Fibroblast of gingiva (primary cell): ENCODE results near the gene UBE2H.
A peak's percentile ranks its signal among the peaks of the same experiment; 100 is the strongest.
"Not testable (repeated sequence)": the region's sequence is repeated elsewhere in the genome, so short reads cannot be mapped to it uniquely, and the experiment has no call there.

ENCODE experiments used
- DNase-seq: peaks from one replicate; pipeline ENCODE4 v3.0.0-alpha.2; 2011; ENCODE audit warnings: low read depth

UBE2H gene

GRCh38 chr7:129952653-129953560 lies at the start of gene UBE2H:
UBE2H (minus strand) TSS chr7:129952960; CDS start chr7:129952555, 405 bp downstream.
- peak; percentile 89 for DNase-seq

DNA sequence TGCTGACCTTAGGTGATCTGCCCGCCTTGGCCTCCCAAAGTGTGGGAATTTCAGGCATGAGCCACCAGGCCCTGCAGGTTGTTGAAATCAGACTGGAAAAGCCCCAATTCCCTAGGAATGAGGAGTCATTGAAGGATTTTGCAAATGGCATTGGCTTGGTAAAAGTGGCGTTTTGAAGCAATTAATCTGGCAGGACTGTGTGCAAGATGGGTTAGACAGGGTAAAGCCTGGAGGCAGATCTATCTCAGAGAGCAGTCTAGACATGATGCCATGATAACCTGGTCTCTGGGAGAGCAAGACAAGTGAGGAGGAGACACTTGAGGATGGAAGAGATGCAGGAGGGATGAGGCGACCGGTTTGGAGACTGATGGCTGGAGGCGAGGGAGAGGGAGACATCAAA lies 45.7 kb upstream of the UBE2H start:
- DNase-seq: no peak

DNA sequence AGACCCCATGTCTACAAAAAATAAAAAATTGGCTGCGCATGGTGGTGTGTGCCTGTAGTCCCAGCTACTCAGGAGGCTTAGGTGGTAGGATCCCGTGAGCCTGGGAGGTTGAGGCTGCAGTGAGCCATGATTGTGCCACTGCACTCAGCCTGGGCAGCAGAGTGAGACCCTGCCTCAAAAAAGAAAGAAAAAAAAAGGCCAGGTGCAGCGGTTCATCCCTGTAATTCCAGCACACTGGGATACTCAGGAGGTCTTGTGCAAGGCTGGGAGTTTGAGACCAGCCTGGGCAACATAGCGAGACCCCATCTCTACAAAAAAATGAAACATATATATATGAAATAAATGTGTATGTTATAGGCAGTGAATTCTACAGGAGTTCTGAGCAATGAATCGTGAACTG lies 44.5 kb upstream of the UBE2H start:
- no peak for DNase-seq

GRCh38 chr7:129993275-129993674 lies 40.5 kb upstream of the UBE2H start:
- peak; percentile 78 for DNase-seq

- DNase-seq: no peak
Observed at GRCh38 chr7:129990403-129991192, 37.8 kb upstream of the UBE2H start.

DNA sequence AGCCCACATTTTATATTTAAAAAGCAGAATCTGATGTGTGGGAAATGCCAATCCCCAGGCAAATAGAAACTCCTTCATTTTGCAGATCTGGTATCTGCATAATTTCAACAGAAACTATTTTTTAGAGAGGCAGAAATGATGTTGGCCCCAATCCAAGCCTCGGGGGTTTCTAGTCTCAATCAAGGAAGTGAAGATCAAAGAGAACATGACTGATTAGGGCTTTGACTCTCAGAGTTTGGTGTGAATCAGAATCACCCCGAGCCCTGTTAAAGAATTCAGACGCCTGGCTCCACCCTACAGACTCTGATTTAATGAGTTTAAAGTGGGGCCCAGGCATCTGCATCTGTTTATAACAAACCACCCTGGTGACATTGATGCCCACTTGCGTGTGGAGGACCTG lies 36.7 kb upstream of the UBE2H start:
- no peak for DNase-seq

DNA sequence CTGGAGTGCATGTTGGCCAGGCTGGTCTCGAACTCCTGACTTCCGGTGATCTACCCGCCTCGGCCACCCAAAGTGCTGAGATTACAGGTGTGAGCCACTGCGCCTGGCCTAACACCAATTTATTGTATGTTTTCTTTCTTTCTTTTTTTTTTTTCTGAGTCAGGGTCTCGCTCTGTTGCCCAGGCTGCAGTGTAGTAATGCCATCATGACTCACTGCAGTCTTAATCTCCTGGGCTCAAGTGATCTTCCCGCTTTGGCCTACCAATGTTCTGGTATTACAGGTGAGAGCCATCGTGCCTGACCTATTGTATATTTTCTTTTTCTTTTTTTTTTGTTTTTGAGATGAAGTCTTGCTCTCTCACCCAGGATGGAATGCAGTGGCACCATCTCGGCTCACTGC lies 33.8 kb upstream of the UBE2H start:
- DNase-seq: no peak

DNA sequence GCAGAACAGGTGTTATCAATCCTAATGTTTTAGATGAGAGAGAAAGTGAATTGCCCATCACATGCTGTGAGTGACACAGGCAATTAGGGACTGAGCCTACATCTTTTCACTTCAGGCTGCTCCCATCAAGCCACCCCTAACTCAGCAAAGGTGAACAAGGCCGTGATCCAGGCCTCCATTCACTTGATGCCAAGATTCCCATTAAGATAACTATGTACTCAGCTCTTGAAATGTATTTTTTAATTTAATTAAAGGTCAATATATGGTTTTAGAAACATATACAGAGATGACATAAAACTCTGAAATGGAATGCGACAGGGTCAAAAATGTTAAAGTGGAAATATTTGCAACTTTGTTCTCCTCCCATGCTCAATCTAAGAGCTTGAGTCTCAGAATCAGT lies 27.9 kb upstream of the UBE2H start:
- DNase-seq: no peak

GRCh38 chr7:129975309-129975708 lies 22.5 kb upstream of the UBE2H start:
- no peak for DNase-seq

DNA sequence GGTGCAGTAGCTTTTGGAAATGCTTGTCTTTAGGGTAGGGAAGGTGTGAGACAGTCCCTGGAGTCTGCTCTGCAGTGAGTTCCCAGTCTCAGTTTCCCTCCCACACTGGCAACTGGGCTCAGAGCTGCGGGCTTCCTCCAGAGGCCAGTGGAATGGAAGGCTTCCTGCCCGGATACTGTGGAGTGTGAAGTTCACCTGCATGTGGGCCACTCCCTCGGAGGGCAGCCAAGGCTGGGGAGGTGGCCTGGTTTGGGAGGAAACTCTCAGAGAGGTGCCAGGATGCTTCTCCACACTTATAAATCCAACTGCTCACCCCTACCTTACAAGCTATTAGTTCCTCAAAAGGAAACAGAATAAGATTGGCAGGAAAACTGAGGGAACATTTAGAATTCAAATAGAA lies 18.1 kb upstream of the UBE2H start:
- DNase-seq: no peak

DNA sequence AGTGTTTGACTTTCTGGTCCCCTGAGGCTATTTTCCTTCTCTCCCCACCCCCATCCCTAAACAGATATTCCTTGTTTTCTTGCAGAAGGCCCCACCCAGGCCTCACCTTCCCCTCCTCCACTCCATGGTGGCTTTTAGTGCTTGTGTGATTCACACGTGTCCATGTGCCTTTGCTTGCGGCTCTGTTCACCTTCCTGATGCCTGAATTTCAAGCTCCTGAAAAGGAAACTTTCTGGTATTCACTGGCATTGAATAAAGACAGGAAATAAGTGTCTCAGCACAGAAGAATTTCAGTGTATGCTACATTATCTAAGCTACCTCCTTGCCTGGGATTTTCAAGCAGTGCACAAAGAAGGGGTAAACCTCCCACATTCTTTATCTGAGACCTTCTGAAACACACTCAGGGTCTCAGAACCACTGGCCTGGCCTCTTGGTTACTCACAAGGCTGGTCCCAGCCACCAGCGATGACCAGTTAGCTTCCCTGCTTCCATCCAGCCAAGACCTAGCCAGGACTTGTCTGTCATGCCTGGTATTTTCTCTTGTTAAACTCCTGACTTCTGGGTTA lies 17.2 kb upstream of the UBE2H start:
- DNase-seq: no peak

DNA sequence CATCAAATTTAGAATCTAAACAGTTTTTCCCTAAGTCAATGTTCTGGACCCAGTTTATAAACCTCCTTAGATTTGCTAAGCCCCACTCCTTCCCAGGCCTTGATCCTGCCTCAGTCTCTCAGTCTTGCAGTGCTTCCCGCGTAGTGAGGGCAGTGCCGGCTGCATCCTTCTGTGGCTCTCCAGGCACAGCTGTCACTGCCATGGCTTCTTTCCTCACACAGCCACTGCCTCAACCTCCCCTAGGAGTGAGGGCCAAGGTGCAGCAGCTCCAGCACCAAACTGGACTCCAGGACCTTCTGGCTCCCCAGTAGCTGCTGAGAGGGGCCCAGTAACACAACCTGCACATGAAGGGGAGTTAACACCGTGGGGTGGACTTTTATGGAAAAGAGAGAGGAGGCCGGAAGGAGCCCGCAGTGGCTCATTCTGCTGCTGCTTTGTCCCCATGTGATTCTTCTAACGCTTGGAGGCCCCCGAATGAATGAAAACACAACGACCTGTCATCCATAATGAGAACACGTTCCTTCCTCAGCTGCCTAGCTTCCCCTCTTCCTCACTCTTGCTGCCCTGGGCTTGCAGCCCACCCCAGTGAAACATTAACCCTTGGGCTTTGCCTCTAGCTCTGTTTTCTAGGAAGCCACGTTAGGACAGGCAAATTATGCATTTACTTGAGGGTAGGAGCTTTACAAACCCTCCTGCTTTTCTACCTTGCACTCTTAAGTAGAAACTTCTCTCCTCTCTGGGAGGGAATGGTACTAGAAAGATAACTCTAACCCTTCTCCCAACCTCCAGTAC lies 16.0 kb upstream of the UBE2H start:
- DNase-seq: no peak

DNA sequence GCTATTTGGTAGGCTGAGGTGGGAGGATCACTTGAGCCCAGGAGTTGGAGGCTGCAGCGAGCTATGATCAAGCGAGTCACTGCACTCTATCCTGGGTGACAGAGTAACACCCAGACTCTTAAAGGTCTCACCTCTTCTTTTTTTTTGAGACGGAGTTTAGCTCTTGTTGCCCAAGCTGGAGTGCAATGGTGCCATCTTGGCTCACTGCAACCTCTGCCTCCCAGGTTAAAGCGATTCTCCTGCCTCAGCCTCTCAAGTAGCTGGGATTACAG lies 7.4 kb upstream of the UBE2H start:
- not testable (repeated sequence) for DNase-seq

DNA sequence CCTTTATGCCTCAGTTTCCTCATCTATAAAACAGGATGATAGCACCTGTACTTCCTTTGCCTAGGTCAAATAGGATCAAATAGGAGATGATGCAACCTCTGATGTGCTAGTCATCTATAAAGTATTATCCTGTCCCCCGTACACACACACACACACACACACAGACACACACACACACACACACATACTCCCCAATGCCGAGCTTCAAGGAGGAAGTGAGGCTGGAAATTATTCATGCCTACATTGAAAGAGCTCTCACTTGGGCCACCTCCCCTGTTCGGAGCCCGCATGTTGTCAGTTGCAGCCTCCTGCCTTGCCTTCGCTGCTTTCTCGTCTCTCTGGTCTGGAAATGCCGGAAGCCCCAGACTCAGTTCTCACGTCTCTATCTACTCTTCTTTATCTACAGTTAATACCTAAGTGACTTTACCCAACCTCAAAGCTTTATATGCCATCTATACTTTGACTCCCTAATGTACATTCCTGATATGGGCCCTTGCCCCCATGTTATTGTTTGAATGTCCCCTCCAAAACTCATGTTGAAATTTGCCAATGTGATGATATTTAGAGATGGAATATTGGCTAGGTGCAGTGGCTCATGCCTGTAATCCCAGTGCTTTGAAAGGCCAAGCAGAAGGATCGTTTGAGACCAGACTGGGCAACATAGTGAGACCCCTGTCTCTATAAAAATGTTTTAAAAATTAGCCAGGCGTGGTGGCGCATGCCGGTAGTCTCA lies 6.9 kb upstream of the UBE2H start:
- no peak for DNase-seq

DNA sequence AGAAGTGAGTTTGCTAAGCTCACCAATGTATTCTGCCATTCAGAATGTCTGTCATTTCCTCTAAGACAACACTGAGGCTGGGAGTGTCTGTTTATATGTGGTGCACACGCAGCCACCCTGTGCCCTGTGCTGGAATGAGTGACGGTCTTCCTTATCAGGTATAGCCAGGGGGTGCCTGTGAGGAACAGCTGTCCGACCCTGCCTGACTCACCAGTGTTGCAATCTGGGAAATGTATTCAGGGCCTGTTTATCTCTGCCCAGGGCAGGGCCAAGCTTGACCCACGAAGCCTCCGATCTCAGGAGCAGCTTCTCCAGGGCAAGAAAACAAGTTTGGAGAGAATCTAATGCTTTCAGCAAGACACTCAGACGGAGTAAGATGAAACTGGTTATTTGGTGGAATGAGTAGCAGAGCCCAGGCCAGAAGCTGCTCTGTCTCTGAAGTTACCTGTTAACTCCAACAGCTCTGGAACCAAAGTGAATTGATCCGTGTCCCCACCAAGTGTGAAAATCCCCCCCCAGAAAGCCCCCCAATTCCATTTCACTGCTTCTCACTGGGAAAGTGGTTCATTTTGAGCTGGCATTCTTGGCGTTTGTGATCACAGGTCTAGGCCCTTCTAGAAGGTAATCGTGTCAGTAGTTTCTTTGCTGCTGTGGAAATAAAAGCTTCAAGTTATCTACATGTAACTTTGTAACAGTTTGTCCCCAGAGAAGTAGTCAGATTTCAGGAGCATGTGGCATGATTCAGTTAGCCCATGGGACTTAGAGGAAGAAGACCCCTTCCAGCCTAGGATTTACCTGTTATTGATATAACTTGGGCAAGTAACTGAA lies 6.1 kb upstream of the UBE2H start:
- peak; percentile 30 for DNase-seq

DNA sequence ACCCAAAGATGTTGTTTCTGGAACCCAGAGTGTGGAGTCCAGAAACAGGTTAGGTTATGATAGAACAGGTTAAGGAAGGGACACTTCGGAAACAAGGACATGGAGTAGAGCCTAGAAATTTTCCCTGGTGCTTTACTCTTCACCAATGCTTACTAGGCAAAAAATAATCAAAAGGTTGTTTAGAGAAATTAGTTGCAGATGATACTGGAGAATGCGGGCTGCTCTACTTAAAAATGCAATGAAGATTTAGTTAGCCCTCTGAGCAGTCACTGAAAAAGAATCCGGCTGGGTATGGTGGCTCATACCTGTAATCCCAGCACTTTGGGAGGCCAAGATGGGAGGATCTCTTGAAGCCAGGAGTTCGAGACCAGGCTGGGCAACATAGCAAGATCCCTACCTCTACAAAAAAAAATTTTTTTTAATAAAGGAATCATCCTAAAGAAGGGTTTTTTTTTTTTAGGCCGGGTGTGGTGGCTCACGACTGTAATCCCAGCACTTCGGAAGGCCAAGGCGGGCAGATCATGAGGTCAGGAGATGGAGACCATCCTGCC lies 3.3 kb upstream of the UBE2H start:
- peak; percentile 29 for DNase-seq

DNA sequence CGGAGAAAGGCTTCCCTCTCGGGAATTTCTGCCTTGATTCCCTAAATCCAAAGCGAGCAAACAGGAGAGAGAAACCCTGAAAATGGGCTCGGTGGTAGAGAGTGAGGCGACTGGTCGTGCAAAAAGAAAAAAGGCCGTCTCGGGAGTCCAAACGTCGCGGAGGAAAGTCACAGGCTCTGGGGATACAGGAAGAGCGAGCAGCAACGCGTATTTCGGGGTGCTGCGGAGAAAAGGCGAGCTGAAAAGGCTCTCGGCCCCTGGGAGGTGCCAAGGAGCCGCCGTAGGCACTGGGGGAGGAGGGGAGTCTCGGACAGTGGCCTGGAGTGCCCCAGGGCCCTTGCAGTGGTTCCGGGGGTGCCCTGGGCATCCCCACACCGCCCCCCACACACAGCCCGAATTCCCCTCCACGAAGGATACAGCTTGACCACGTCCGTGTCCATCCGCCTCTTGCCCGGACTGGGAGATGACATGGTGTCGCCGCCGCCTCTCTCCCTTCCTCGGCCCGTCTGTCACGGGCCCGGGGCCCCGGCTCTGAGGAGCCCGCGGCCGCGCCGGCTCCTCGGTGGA lies 591 bp downstream of the UBE2H start:
- DNase-seq: peak; percentile 28

DNA sequence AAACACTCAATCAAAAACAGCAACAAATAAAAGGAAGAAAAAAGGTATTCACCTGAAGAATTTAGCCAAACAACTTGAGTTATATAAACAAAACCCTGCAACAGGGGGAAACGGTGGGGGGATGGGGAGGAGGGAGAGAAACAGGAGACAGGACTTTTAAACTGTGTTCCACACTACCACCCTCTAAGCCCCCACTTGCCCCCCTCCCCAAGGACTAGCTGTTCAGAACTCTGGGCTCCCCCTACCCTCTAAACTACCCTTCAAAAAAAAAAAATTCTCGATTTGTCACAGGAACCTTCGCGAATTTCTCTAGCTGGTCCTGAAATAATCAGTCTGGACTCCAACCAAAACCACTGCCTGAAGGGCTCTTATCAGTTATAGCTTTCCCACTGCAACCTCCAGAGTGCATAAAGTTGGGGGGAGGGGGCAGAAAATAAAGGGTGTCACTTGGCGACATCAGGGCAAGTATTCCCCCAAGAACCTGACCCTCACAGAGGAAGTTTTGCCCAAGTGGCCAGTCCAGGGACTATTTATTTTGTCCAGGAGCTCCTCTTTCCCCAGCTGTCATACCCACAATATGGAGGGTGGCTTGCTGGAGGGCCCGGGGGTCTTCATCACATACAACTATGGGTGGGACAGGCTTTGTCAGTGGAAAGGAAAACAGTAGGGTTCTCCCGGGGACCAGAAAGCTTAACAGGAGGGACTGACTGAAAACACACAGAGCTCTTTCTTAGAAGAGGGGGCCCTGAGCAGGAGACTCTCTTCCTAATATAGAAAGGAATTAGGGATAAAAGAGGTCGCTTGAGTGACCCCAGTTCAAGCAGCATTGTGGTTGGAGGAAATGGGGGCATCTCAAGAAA lies 1.3 kb downstream of the UBE2H start:
- DNase-seq: no peak

GRCh38 chr7:129950933-129951225 lies 1.9 kb downstream of the UBE2H start:
- DNase-seq: no peak
